ENCODE measurements around the gene CDH4.

CDH4 gene

GRCh38 chr20:61927826-61928541 lies 675.9 kb downstream of the CDH4 start:
- no peak for DNase-seq (ENCODE audit: low read depth in 2 of 2)

GRCh38 chr20:61929561-61929960 lies 677.5 kb downstream of the CDH4 start:
- no peak for DNase-seq (ENCODE audit: low read depth in 2 of 2)

- no peak for DNase-seq (ENCODE audit: low read depth in 2 of 2)
Observed at GRCh38 chr20:61929971-61930666, 678.1 kb downstream of the CDH4 start.

- DNase-seq (ENCODE audit: low read depth in 2 of 2): no peak
Observed at GRCh38 chr20:61930776-61931475, 678.9 kb downstream of the CDH4 start.

GRCh38 chr20:61931476-61932198 lies 679.6 kb downstream of the CDH4 start:
- no peak for DNase-seq (ENCODE audit: low read depth in 2 of 2)

- DNase-seq (ENCODE audit: low read depth in 2 of 2): no peak
Observed at GRCh38 chr20:61932199-61932592, 680.1 kb downstream of the CDH4 start.

GRCh38 chr20:61932711-61933480 lies 680.8 kb downstream of the CDH4 start:
- no peak for DNase-seq (ENCODE audit: low read depth in 2 of 2)

- DNase-seq (ENCODE audit: low read depth in 2 of 2): no peak
Observed at GRCh38 chr20:61933481-61933950, 681.5 kb downstream of the CDH4 start.

- no peak for DNase-seq (ENCODE audit: low read depth in 2 of 2)
Observed at GRCh38 chr20:61933951-61934715, 682.1 kb downstream of the CDH4 start.

- no peak for DNase-seq (ENCODE audit: low read depth in 2 of 2)
Observed at GRCh38 chr20:61934716-61935530, 682.9 kb downstream of the CDH4 start.

GRCh38 chr20:61935926-61936700 lies 684.1 kb downstream of the CDH4 start:
- DNase-seq (ENCODE audit: low read depth in 2 of 2): no peak

- DNase-seq (ENCODE audit: low read depth in 2 of 2): no peak
Observed at GRCh38 chr20:61936701-61937131, 684.7 kb downstream of the CDH4 start.

- DNase-seq (ENCODE audit: low read depth in 2 of 2): no peak
Observed at GRCh38 chr20:61937146-61937962, 685.3 kb downstream of the CDH4 start.

- no peak for DNase-seq (ENCODE audit: low read depth in 2 of 2)
Observed at GRCh38 chr20:61937963-61938838, 686.1 kb downstream of the CDH4 start.

- no peak for DNase-seq (ENCODE audit: low read depth in 2 of 2)
Observed at GRCh38 chr20:61938839-61939690, 687.0 kb downstream of the CDH4 start.
